HT-29 (cell line): ENCODE measurements around the gene POLN. TPM values are rescaled to one million over a fixed set of nuclear protein-coding genes. Genes with fewer than 3 reads are reported as not detected.
A peak's percentile ranks its signal among the peaks of the same experiment; 100 is the strongest.
"Not testable (repeated sequence)": the region's sequence is repeated elsewhere in the genome, so short reads cannot be mapped to it uniquely, and the experiment has no call there.

Experiments used
- DNase-seq: peaks from one replicate; pipeline ENCODE4 v3.0.0-alpha.2; 2015; ENCODE audit warnings: low spot score
- small RNA-seq: library from RNA; depleted of rRNA; stranded (forward); fragments of <200 nt; gene quantifications from one replicate; pipeline ENCODE3, GENCODE V24; 2014
- total RNA-seq: library from RNA; depleted of rRNA; stranded (reverse); fragments of >200 nt; shearing (Covaris generic); gene quantifications from 2 replicates; pipeline ENCODE4 v1.2.3, GENCODE V29; 2014; rRNA removed

Gene POLN
- total RNA-seq, 1 experiment from 2014 or later = 0.71 TPM

DNA sequence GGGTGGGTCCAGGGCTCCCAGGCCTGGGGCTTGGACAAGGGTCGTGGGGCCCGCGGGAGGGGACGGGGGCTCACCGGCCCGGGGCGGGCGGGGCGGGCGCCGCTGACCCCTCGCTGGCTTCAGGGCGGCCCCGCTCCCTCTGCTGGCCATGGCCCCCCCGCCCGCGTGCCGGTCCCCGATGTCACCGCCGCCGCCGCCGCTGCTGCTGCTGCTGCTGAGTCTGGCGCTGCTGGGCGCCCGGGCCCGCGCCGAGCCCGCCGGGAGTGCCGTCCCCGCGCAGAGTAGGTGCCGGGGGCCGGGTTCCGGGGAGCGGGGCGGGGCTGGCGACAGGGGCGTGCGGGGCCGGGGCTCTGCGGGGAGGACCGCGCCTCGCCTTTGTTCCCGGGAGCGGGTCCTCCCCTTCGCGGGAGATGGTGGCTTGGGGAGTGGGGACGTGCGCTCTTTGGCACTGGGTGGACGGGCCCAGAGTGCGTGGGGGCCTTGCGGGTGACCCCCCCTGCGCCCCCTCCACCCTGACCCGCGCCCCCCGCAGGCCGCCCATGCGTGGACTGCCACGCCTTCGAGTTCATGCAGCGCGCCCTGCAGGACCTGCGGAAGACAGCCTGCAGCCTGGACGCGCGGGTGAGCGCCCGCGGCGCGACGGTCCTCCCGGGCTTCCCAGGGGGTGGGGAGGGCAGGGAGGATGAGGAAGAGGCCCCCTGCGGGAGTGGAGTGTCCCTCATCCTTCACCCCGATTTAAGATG lies 199.5 kb downstream of the POLN start:
- no peak for DNase-seq

DNA sequence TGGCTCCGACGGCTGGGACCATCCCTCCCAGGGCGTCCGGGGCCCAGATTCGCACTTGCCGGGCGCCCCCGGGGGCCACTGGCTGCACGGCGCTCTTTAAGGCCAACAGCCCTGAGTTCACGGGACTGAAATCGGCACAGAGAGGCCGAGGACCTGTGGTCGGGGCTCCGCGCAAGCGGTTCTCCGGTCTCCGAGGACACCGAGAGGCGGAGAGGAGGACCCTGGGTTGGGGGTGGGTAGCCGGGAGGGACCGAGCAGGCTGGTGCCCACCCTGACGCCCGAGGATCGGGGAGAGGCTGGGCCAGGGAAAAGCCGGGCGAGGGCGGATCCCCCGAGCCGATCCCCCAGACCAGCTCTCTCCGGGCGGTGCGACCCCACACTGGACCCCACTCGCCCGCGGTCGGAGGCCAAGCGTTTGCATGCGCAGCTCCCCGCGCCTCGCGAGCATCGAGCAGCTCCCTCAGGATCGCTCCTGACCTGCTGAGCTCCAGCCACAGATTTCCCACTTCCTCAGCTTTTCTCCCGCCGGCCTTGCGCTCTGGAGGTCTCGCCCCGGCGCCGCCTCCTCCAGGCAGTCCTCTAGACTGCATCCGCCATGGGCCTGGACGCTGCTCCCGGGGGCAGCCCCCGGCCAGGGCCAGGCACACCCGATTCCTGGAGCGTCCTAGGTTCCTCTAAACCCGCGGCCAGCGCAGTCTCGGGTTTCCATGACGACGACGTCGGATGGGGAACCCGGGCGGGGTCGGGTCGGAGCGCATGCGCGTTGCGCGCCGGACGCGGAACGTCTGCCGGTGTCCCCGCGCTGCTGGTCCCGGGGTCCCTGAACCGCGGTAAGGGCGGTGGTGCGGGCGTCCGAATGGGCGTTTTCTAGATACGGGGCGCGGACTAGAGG lies 200.4 kb downstream of the POLN start:
- DNase-seq = peak; percentile 57

DNA sequence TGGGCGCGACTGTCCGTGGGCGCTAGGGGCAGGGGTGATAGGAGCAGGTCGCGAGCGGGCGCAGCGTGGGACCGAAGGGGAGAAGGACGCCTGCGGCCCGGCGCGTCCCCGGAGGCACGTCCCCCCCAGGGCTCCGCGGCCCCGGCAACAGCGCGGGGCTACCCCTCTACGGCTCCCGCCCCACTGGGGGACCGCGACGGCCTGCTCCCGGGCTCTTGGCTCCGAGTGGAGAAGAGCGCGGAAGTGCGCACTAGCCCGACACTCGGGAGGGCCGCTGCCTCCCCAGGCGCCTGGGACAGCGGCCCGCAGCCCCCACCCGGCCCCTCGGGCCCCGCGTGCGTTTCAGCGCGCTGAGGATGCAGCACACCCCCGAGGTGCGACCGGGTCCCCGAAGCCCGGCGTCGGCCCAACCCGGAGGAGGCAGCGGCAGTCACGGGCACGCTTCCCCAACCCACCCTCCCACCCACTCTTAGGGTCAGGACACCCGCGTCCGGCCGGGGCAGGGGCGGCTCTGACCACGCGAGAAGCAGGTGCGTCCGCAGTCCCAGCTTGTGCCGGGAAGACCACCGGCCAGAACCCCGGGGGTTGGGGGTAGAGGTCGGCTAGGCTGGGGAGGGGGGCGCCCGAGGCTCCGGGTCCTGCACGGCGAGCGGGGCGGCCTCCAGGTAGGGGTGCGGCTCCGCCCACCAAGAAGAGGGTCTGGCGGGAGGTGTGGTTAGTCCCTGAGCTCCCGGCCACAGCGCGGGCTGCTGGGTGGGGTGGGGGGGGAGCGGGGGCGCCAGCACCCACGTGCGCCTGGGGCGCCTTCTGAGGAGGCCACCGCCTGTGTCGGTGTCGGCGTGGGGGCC lies 201.3 kb downstream of the POLN start:
- DNase-seq = no peak

DNA sequence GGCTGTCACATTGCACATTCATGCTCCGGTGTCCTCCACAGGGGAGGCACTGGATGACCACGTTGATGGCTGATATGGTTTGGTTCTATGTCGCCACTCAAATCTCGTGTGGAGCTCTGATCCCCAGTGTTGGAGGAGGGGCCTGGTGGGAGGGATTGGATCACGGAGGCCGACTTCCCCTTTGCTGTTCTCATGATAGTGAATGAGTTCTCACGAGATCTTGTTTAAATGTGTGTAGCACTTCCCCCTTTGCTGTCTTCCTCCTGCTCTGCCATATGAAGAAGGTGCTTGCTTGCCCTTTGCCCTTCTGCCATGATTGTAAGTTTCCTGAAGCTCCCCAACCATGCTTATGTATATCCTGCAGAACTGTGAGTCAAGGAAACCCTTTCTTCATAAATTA lies 205.1 kb downstream of the POLN start:
- DNase-seq = no peak

DNA sequence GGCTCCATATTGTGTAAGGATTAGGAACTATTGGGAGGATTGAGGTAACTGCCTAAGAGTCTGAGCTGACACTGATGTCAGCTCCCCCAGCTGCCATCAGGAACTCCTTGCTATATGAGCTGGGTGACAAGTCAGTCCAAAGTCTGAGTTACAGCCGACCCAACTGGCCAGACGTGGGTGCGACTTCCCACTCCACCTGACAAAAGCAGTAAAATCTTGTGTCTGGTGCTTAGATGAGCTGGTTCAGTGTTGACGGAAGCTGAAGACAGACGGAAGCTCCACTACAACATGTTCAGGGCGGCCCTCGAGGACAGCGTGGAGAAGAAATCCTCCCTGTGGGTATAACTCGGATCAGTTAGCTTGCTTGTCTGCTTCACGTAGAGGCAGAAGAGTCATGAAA lies 205.6 kb downstream of the POLN start:
- DNase-seq = peak; percentile 16

DNA sequence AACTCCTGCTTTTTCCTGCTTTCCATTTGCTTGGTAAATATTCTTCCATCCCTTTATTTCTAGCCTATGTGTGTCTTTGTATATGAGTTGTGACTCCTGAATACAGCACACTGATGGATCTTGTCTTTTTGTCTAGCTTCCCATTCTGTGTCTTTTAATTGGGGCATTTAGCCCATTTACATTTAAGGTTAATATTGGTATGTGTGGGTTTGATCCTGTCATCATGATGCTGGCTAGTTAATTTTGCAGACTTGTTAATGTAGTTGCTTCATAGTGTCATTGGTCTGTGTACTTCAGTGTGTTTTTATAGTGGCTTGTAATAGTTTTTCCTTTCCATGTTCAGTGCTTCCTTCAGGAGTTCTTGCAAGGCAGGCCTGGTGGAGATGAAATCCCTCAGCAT lies 210.8 kb downstream of the POLN start:
- not testable (repeated sequence) for DNase-seq

DNA sequence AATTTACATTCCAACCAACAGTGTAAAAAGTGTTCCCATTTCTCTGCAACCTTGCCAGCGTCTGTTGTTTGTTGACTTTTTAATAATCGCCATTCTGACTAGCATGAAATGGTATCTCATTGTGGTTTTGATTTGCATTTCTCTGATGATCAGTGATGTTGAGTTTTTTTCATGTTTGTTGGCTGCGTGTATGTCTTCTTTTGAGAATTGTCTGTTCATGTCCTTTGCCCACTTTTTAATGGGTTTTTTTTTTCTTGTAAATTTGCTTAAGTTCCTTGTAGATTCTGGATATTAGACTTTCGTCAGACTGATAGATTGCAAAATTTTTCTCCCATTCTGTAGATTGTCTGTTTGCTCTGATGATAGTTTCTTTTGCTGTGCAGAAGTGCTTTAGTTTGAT lies 214.8 kb downstream of the POLN start:
- not testable (repeated sequence) for DNase-seq

DNA sequence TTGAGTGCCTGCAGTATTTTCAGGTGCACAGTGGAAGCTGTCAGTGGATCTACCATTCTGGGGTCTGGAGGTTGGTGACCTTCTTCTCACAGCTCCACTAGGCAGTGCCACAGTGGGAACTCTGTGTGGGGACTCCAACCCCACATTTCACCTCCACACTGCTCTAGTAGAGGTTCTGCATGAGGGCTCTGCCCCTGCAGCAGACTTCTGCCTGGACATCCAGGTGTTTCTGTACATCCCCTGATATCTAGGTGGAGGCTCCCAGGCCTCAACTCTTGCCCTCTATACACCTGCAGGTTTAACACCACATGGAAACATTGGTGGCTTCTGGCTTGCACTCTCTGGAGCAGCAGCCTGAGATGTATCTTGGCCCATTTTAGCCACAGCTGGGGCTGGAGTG lies 216.1 kb downstream of the POLN start:
- no peak for DNase-seq

DNA sequence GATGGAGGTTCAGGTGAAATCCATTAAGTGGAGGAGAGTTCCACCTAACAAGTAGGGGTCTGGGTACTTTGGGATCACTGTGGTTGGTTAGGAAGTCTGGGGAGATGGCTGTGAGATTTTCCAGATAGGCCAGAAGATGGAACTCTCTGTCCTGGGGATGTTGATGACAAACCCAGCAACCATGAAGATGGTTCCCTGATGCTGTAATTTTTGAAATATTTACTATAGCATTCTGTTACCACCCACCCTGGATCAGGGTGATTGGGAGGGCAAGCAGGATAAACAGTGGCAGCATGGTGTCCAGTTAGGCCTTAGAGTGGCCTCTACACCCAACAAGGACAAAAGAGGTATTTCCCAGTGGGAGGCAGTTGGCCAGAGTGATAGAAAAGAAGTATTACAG lies 217.2 kb downstream of the POLN start:
- DNase-seq = no peak

Small RNA genes lying within 50 kb of the gene (small RNA-seq; reads per million reads assigned to genes)
- gene COX6B1P5 = not detected

Other genes starting within 250 kb of the POLN start
- 49.1 and 49.4 TPM in 2 replicates for gene NELFA, start 233.1 kb downstream of the POLN start, total RNA-seq
- 0.08 TPM in 1 of 2 replicates, not detected in the other for gene NAT8L, start 182.8 kb downstream of the POLN start, total RNA-seq
- gene HAUS3, start within 50 bp of the POLN start, total RNA-seq = 9.7 and 10.8 TPM in 2 replicates
- 41.7 and 46.8 TPM in 2 replicates for gene MXD4, start 20.0 kb upstream of the POLN start, total RNA-seq
- gene ZFYVE28, start 176.5 kb upstream of the POLN start, total RNA-seq = 0.26 and 2.0 TPM in 2 replicates
- not detected in 2 replicates for gene CFAP99, start 176.8 kb upstream of the POLN start, total RNA-seq
- 44.9 and 47.1 TPM in 2 replicates for gene RNF4, start 227.0 kb upstream of the POLN start, total RNA-seq